ENCODE measurements around the gene SCYGR7. TPM values are rescaled to one million over a fixed set of nuclear protein-coding genes. Genes with fewer than 3 reads are reported as not detected.

SCYGR7 gene
- total RNA-seq, 4 donors from 2014 or later: 18.7 TPM; not detected in 3

DNA sequence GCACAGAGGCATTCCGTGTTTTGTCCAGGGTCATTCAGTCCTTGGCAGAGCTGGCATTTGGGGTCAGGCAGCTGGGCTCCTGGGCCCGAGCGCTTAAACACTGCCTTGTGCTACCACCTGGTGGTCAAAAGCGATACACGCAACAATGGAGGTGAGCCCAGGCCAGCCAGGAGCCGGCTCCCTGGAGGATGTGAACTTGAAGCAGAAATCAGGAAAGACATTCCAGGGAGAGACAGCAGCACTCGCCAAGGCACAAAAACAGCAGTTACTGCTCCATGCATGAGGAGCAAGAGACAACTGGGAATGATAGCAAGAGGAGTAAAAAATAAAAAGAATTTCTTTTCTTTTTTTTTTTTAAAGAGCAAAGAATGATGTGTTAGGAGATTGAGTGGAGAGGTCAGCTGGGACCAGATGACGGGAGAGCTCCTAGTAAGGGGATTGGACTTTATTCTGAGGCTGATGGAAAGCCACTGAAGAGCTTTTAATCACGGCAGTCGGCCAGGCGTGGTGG is 38.3 kb downstream of the SCYGR7 start:
- intact Hi-C loops (cut with DNase I; ENCODE audit: low total_unique reads): loop anchor here (10.0 kb wide), 1 partner anchor 362 kb away; no protein-coding TSS in a partner anchor
- 27 to 28% methylated on average over 11 of the region's 11 CpGs for WGBS, 2 donors
- peak; percentile 59 to 95 for DNase-seq (ENCODE audit: low spot score in 2 of 2)
- H3K4me3 ChIP-seq (ENCODE audit: low read depth, poor library complexity, severe bottlenecking): no peak overlapping the region
- TF ChIP-seq CTCF (IDR thresholded peaks at IDR 0.05) (peak in 1 of 3 donors; percentile 7), POLR2A (IDR thresholded peaks at IDR 0.05) (no peak)

GRCh38 chr2:227767830-227768229 is 39.7 kb downstream of the SCYGR7 start:
- TF ChIP-seq POLR2A (IDR thresholded peaks at IDR 0.05) (no peak), CTCF (IDR thresholded peaks at IDR 0.05) (no peak)
- WGBS, 2 donors: 93 to 94% methylated on average over 22 of the region's 22 CpGs
- H3K4me3 ChIP-seq (ENCODE audit: low read depth, poor library complexity, severe bottlenecking): no peak overlapping the region
- intact Hi-C loops (cut with DNase I; ENCODE audit: low total_unique reads): loop anchor here (10.0 kb wide), 1 partner anchor 363 kb away; no protein-coding TSS in a partner anchor
- DNase-seq (ENCODE audit: low spot score in 2 of 2): peak in 1 of 2 donors; percentile 79

GRCh38 chr2:227772197-227772661 is 44.1 kb downstream of the SCYGR7 start:
- DNase-seq (ENCODE audit: low spot score in 2 of 2): peak in 1 of 2 donors; percentile 28
- WGBS, 2 donors: 89 to 93% methylated on average over 5 of the region's 5 CpGs
- TF ChIP-seq POLR2A (IDR thresholded peaks at IDR 0.05): no peak
- TF ChIP-seq CTCF (IDR thresholded peaks at IDR 0.05): no peak
- intact Hi-C loops (cut with DNase I; ENCODE audit: low total_unique reads): loop anchor here (10.0 kb wide), 1 partner anchor 107 kb away; the partner anchor contains the start of gene SCYGR5
- no peak overlapping the region for H3K4me3 ChIP-seq (ENCODE audit: low read depth, poor library complexity, severe bottlenecking)

- TF ChIP-seq CTCF (IDR thresholded peaks at IDR 0.05): no peak
- no peak for TF ChIP-seq POLR2A (IDR thresholded peaks at IDR 0.05)
- WGBS, 2 donors: 41 to 60% methylated on average over 2 of the region's 2 CpGs
These were observed 44.8 kb downstream of the SCYGR7 start for GRCh38 chr2:227772932-227773331.

DNA sequence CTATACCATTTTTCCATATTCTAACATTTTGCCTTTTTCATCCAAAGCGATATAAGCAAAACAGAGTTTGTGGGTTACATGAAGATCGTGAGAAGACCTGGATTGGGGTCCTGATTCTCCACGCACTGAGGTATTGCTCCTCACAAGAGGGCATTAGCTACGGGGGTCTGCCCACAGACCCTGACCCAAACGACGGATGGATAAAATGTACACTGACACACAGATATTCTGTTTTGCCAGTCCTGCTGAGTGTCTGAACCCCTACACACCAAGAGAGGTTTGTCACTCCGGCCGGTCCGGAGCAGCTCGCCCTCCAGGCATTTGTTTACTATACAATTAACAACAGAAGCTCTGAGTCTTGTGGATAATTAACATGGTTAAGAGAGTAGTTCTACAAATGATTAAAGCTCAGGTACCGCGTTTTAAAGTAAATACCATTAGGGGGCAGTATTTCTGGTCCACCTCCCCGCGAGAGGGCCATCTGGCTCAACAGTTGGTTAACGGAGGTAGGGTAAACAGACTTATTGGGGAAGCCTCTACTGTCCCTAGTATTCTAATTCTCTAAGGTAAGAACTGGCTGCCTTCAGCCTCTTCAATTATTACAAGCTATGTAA is 46.0 kb downstream of the SCYGR7 start:
- peak in 1 of 2 donors; percentile 32 for DNase-seq (ENCODE audit: low spot score in 2 of 2)
- TF ChIP-seq CTCF (IDR thresholded peaks at IDR 0.05) (no peak), POLR2A (IDR thresholded peaks at IDR 0.05) (no peak)
- intact Hi-C loops (cut with DNase I; ENCODE audit: low total_unique reads): loop anchor here (10.0 kb wide), 1 partner anchor 109 kb away; the partner anchor contains the start of gene SCYGR5
- WGBS, 2 donors: 70% methylated on average over 15 of the region's 15 CpGs
- H3K4me3 ChIP-seq (ENCODE audit: low read depth, poor library complexity, severe bottlenecking): no peak overlapping the region

More at GRCh38 chr2:227772932-227773331, 44.8 kb downstream of the SCYGR7 start:
- intact Hi-C loops (cut with DNase I; ENCODE audit: low total_unique reads): loop anchor here (10.0 kb wide), 1 partner anchor 108 kb away; the partner anchor contains the start of gene SCYGR5
- H3K4me3 ChIP-seq (ENCODE audit: low read depth, poor library complexity, severe bottlenecking): no peak overlapping the region
- peak in 1 of 2 donors; percentile 17 for DNase-seq (ENCODE audit: low spot score in 2 of 2)
